Fibroblast of lung (primary cell): ENCODE measurements around the gene TTC31. TPM values are rescaled to one million over a fixed set of nuclear protein-coding genes. Genes with fewer than 3 reads are reported as not detected.
"Not testable (repeated sequence)": the region's sequence is repeated elsewhere in the genome, so short reads cannot be mapped to it uniquely, and the experiment has no call there.

ENCODE experiments used
- DNase-seq, 2 donors: peaks; one replicate each; pipeline versions ENCODE4 v3.0.0 to v3.0.0-alpha.2; 2010; ENCODE audit warnings: low read depth in 2 of 2
- H2AFZ ChIP-seq: 2 replicates; pipeline ENCODE4 v1.5.1; 2012; ENCODE audit warnings: low read length, control low read depth, inconsistent platforms
- H3K27ac ChIP-seq: 2 replicates; pipeline ENCODE4 v1.5.1; 2011; ENCODE audit warnings: low read length, control low read depth; ENCODE audit not compliant: insufficient read depth
- H3K27me3 ChIP-seq: 2 replicates; pipeline ENCODE4 v1.5.1; 2011; ENCODE audit warnings: mild to moderate bottlenecking, low read length; ENCODE audit not compliant: control insufficient read depth, insufficient read depth
- H3K36me3 ChIP-seq: 2 replicates; pipeline ENCODE4 v1.5.1; 2011; ENCODE audit warnings: low read length; ENCODE audit not compliant: control insufficient read depth, insufficient read depth
- H3K4me1 ChIP-seq: 2 replicates; pipeline ENCODE4 v1.5.1; 2011; ENCODE audit warnings: low read length; ENCODE audit not compliant: control insufficient read depth, insufficient read depth; ENCODE audit errors: extremely low read depth
- H3K4me2 ChIP-seq: 2 replicates; pipeline ENCODE4 v1.5.1; 2011; ENCODE audit warnings: low read length, control low read depth; ENCODE audit not compliant: insufficient read depth; ENCODE audit errors: extremely low read depth
- H3K4me3 ChIP-seq, 4 experiments: fragments of 200-600 bp in 1 of 4; sonication (generic) in 1 of 4; replicated peaks in 1 of 4; 2 replicates each; pipeline ENCODE4 v1.5.1; 2011 to 2016; ENCODE audit warnings: low read length in 4 of 4, low read depth in 3 of 4, mild to moderate bottlenecking in 3 of 4, control low read depth in 2 of 4, inconsistent platforms in 1 of 4, mixed read lengths in 1 of 4; ENCODE audit not compliant: insufficient read depth in 1 of 4; ENCODE audit errors: control extremely low read depth in 1 of 4
- H3K79me2 ChIP-seq: 2 replicates; pipeline ENCODE4 v1.5.1; 2012; ENCODE audit warnings: mild to moderate bottlenecking, low read length, inconsistent platforms; ENCODE audit not compliant: control insufficient read depth, insufficient read depth
- H3K9ac ChIP-seq: 2 replicates; pipeline ENCODE4 v1.5.1; 2011; ENCODE audit warnings: mild to moderate bottlenecking, low read length, control low read depth; ENCODE audit not compliant: insufficient read depth
- H3K9me3 ChIP-seq: 2 replicates; pipeline ENCODE4 v1.5.1; 2012; ENCODE audit warnings: low read depth, low read length; ENCODE audit not compliant: control insufficient read depth, insufficient read depth
- H4K20me1 ChIP-seq: 2 replicates; pipeline ENCODE4 v1.5.1; 2011; ENCODE audit warnings: low read length; ENCODE audit not compliant: control insufficient read depth, insufficient read depth; ENCODE audit errors: extremely low read depth
- CTCF ChIP-seq, 2 donors: IDR thresholded peaks in 1 of 2; conservative IDR thresholded peaks in 1 of 2; 1 replicate in 1 of 2; 2 replicates in 1 of 2; pipeline ENCODE4 v1.5.1; 2011 to 2012; ENCODE audit warnings: low read length in 2 of 2, control low read depth in 1 of 2, inconsistent platforms in 1 of 2, low read depth in 1 of 2, mild to moderate bottlenecking in 1 of 2
- EZH2 ChIP-seq: IDR thresholded peaks from 2 replicates; pipeline ENCODE4 v1.5.1; 2012; ENCODE audit warnings: low read length, control low read depth, mild to moderate bottlenecking; ENCODE audit errors: missing control alignments
- polyA plus RNA-seq, 2 donors: library from polyadenylated mRNA; depleted of rRNA in 1 of 2; stranded (reverse) in 1 of 2; unstranded in 1 of 2; fragments of >200 nt; gene quantifications; 2 replicates each; pipeline ENCODE4 v1.2.1, GENCODE V29; 2011 to 2012; ENCODE audit warnings: missing spikeins in 1 of 2
- total RNA-seq: library from RNA; depleted of rRNA; stranded (reverse); fragments of >200 nt; gene quantifications from 2 replicates; pipeline ENCODE4 v1.2.1, GENCODE V29; 2014

TTC31 gene
- total and polyA plus RNA-seq, 2 donors (not counting 1 experiment from before 2014, with no cell fraction given), result 10.7 to 11.8 TPM

- Histone ChIP-seq H4K20me1 (no peaks in the 10 kb centered on the region), H3K4me1 (peaks cover 4% of the 10 kb centered on the region), H3K4me2 (peak overlapping the region; percentile 82), H2AFZ (no peak overlapping the region), H3K79me2 (peaks cover 10% of the 10 kb centered on the region), H3K27me3 (no peaks in the 10 kb centered on the region), H3K4me3 (peak overlapping the region; percentile 70 to 90 (median 74)), H3K36me3 (peaks cover 15% of the 10 kb centered on the region), H3K9ac (peak overlapping the region; percentile 84), H3K9me3 (no peaks in the 10 kb centered on the region), H3K27ac (peak overlapping the region; percentile 71)
- TF ChIP-seq CTCF (conservative IDR thresholded peaks at IDR 0.05 in 1 of 2, IDR thresholded peaks at IDR 0.05 in 1 of 2; ENCODE audit: low read depth in 1 of 2, low read length in 2 of 2) (no peak), EZH2 (no peak)
- DNase-seq, result no peak
Observed at GRCh38 chr2:74464406-74464805, 18.5 kb upstream of the TTC31 start.

- H3K4me3 ChIP-seq, H3K79me2 ChIP-seq, H3K27ac ChIP-seq, DNase-seq, H4K20me1 ChIP-seq, H3K27me3 ChIP-seq, H3K9ac ChIP-seq, H2AFZ ChIP-seq, H3K4me2 ChIP-seq, H3K9me3 ChIP-seq, H3K4me1 ChIP-seq: not testable (repeated sequence)
- peaks cover 10% of the 10 kb centered on the region for H3K36me3 ChIP-seq
Observed at GRCh38 chr2:74470742-74471141, 12.1 kb upstream of the TTC31 start.

- Histone ChIP-seq H3K36me3 (peaks cover 10% of the 10 kb centered on the region), H4K20me1 (no peaks in the 10 kb centered on the region), H2AFZ (peak overlapping the region; percentile 1), H3K27ac (peak overlapping the region; percentile 71), H3K27me3 (no peaks in the 10 kb centered on the region), H3K9me3 (no peaks in the 10 kb centered on the region), H3K4me2 (peak overlapping the region; percentile 92), H3K79me2 (no peaks in the 10 kb centered on the region), H3K4me1 (peaks cover 2% of the 10 kb centered on the region), H3K9ac (peak overlapping the region; percentile 76), H3K4me3 (peak overlapping the region; percentile 42 to 89 (median 66))
- no peak for TF ChIP-seq CTCF (conservative IDR thresholded peaks at IDR 0.05 in 1 of 2, IDR thresholded peaks at IDR 0.05 in 1 of 2; ENCODE audit: low read depth in 1 of 2, low read length in 2 of 2)
- DNase-seq, result no peak
Observed at GRCh38 chr2:74471332-74472065, 11.4 kb upstream of the TTC31 start.
